Activated T-cell treated with anti-CD3 and anti-CD28 coated beads for 48 hours (primary cell): Measurements from ENCODE around the gene FZD7.

ENCODE experiments used
- DNase-seq: peaks from one replicate; pipeline ENCODE4 v3.0.0-alpha.2; 2020; ENCODE audit warnings: low read depth

Gene FZD7

GRCh38 chr2:202033317-202034248 lies at the start of gene FZD7:
Gene FZD7 (plus strand): TSS chr2:202033855. CDS start chr2:202034648, 793 bp downstream.
- DNase-seq = peak; percentile 81

- no peak for DNase-seq
Measured at GRCh38 chr2:201984333-201984732, 49.3 kb upstream of the FZD7 start.

DNA sequence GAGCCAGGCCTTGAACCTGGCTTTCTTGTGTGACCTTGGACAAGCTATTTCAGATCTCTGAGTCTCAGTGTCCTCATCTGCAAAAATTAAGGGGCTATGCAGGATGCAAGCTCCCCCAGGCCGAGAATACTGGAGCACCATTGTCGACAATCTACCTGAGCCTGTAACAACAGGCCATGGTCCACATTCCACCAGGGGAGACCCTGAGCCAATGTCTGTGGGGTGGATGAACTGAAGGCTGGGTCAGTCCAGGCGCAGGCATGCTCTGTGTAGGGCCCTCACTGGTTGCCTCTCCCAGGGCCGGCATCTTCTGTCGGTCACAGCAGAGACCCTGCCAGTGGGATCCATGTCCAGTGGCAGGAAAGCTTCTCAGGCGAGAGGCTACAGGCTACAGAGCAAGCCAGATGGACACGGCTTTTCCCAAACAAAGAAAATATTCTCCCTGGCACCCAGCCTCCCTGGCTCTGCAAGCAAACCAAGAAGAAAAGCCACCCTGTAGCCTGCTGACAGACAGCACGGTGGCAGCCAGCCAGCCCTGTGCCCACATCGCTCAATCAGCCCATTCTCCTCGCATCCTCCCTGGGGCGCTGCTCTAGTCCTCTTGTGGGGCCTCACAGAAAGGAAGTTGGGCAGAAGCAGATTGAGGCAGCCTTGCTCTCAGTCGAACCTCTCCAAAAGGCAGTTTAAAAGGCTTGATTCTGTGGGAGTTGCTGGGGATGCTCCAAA lies 48.7 kb upstream of the FZD7 start:
- no peak for DNase-seq

DNA sequence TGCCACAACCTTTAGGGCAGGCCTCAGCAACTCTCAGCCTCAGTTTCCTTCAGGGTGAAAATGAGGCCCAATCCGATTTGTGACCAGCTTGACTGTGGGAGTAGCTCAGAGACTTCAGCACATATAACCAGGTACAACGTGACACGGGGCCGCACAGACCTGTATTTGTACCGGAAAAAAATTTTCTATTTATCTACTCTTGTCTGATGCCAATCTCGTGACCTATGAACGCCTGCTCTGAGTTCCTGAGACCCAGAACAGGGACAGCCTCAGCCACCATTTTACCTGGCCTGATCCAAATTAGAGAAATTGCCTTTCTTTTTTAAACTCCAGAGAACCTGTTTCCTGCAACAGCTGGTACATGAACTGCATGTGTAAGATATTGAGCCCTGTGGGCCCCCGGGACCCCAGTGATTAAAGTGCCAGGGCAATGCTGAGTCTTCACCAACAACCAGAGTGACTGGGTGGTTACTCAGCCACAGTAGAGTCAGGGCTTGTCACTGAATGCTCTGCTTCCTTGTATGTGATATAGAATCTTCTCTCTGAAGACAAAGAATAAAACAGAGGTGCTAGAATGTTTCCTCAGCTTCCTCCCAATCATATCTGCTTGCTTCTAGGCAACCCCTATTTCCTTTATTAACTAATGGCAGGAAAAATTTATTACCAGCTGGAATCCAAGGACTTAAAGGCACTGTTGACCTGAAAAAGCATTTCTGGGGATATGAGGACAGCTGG lies 47.8 kb upstream of the FZD7 start:
- DNase-seq = no peak

DNA sequence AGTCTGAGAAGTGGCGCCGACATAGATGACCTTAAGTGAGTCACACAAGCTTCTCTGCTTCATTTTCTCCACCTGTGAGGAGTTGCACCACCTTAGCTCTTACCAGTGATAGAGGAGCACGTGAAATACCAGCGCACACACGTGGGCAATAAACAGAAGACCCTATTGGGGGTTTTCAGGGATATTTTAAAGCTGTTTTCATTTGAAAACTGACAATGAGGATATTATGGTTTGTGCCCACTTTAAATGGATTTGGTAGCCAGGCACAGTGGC lies 47.3 kb upstream of the FZD7 start:
- no peak for DNase-seq

DNA sequence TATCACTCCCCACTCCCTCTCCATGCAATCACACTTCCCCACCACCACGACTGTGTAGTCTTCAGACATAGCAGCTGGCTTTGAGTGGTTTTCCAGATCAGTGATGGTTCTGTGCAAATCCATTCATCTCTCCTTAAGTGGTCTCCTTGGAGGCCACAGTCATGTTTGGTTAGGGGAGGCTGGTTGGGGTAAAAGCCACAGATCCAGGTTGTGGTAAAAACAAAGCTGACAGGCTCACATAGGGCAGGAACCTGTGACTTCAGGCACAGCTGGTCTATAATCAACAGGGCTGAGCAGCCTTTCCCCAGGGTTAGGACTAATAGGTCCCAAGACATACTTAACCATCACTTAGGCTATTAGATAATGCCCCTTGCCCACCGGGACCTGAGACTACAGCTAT lies 46.2 kb upstream of the FZD7 start:
- DNase-seq = no peak

DNA sequence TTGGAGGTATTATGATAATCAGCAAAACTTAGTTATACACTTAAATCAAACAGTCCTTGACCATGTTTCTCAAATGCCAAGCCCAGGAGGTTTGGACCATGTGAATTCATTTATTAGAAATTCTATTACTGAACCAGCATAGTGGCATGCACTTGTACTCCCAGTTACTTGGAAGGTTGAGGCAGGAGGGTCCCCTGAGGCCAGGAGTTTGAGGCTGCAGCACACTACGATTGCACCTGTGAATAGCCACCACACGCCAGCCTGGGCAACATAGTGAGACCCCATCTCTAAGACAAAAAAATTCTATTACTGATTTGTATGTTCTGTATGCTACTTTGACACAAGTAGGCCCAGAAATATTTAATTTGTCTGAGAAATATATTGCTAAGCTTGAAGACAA lies 43.6 kb upstream of the FZD7 start:
- no peak for DNase-seq

- no peak for DNase-seq
Measured at GRCh38 chr2:201992960-201993359, 40.7 kb upstream of the FZD7 start.

GRCh38 chr2:201994973-201995638 lies 38.5 kb upstream of the FZD7 start:
- DNase-seq = no peak

GRCh38 chr2:201996006-201996405 lies 37.6 kb upstream of the FZD7 start:
- DNase-seq = no peak

DNA sequence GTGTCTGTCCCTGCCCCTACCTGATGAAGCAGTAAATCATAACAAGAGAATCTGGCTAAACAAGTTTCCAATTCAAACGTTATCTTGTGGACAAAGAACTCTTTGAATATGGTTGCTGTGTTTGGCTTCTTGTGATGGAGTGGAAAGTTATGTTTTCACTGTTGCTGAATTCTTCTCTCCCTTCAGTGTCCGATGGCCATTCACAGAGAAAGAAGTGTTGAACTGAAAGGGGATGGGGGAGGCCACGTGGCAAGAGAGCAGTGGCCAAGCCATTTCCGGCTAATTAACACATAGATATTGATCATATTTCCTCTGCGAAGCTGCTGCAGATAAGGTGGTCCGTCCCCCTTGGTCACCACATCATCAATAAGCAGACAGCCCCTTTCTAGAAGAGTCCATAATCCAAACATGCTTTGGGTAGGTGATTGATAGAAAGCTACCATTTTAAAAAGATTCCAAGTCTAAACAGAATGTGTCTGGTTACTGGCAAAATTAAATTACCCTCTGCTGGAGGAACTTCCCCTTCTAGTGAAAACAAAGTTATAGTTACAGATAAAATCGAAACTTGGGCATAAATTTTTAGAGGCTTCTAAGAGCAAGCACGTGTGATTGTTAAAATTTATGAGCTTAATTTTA lies 36.9 kb upstream of the FZD7 start:
- DNase-seq = no peak

- DNase-seq = no peak
Measured at GRCh38 chr2:201999279-201999678, 34.4 kb upstream of the FZD7 start.

GRCh38 chr2:202001826-202002225 lies 31.8 kb upstream of the FZD7 start:
- no peak for DNase-seq

GRCh38 chr2:202002381-202002780 lies 31.3 kb upstream of the FZD7 start:
- DNase-seq = no peak

DNA sequence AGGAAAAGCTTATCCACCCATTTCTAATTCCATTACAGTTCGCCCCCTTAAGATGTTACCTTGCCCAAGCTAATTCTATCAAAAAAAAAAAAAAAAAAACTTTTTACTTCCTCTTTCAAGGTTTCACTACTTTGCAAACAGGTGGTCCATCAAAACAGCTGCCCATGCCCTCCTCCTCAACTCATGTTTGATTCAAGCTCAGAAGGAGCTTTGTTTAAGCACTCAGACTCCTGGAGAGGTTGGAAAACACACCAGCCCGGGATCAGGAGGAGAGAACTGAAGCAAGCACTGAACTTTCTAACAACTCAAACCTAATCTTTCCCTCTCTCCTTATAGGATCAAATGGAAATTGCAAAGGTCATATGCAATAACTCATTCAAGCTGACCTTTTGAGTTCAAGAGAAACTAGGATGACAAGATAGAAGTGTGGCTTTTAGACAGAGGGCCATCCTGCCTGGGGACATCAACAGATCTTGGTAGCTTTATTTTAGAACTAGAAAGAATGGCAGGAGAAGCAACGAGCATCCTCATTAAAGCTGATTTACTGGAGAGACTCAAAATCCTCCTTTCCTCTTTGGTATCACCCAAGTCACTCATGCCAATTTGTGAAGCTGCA lies 28.3 kb upstream of the FZD7 start:
- DNase-seq = no peak

DNA sequence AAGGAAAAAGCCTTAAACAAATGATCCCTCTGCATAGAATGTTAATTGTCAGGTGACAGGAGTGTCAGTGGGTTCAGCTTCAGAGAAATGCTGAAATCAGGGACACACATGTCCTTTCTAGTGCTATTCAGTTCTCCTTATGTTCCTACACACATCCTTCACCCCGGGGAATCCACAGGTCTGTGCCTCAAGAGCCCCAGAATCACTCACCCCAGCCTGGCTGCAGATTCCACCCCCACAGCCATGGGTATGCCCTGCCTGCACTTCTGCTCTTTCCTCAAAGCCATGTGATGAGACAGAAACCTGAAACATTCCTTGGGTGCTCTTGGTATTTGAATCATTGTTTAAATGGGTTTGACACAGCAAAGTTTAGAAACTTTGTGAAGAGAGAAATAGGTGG lies 27.4 kb upstream of the FZD7 start:
- DNase-seq = no peak

DNA sequence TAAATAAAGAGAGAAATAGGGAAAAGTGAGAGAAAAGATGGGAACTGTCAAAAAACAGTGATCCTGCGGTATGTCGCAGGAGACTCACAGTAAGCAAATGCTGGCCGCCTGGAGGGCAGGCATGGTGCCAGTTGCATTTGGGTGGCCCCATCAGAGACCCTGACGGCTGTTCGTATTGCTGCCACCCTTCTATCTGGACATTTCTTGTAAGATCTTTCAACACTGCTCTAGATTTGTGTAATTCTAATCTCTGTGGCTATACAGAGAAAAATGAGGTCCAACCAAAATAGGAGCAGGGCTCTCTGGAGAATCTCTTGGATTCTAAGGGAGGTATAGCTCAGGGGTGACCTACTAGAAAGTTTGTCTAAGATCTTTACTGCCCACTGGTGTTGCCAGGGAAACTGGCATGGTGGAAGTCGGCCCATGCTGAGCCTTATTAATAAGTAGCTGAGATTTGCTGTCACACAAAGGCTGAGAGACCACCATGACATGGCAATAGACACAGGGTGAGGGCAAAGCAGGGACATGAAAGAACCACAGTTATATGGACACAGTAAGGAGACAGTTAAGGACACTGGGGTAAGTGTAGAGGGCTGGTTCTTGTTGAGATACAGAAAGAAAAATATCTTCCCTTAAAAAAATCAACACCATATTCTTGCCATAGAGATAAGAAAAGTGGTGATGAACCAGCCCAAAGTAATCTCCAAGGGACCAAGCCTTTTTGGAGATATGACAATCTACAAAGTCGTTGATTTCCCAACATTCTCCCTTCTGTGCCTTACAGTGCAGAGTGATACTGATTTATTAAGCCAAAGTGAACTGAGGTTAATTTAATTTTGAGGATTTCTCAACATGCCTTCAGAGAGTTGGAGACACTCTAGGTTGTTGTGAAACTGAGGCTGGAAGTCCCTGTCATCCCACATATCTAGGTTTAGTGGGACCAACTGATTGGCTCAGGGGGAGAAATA lies 26.4 kb upstream of the FZD7 start:
- no peak for DNase-seq

DNA sequence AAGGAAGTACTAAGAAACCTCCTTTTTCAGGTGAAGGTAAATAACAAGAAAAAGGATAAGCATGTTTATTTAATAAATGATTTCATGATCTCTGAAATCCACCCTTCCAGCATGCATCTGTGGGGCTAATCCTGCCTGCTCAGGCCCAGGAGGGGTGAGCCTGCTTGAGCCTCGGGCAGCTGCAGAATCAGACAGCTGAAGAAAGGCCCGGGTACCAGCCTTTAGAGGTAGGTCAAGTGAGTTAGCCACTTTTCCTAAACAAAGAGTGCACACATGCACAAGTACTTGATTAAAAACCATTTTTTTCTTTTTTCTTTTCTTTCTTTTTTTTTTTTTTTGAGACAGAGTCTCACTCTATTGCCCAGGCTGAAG lies 25.7 kb upstream of the FZD7 start:
- DNase-seq = no peak

DNA sequence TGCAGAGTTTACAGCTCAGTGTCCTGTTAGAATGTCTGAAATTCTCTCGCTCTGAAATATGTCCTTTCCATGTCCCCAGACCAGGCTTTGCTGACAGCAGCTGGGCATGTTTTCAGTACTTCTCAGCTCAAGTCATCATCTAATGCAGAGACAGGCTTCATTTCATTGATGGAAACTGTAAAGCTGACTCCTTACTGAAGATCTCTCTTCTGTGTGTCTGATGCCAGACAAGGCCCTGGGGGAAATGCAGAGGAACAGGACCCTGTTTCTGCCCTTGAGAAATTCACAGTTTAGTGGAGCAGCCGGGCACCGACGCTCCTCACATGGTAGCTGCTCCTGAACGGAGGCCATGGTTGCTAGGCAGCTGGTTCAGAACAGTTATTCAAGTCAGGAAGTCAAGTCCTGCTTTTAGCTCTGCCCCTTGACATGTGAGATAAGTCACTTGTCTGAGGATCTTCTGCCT lies 24.6 kb upstream of the FZD7 start:
- no peak for DNase-seq

GRCh38 chr2:202009581-202009980 lies 24.1 kb upstream of the FZD7 start:
- no peak for DNase-seq
